K562 (cell line): ENCODE results near the gene PUM1. TPM values are rescaled to one million over a fixed set of nuclear protein-coding genes. Genes with fewer than 3 reads are reported as not detected.

Experiments
- KLF10 ChIP-seq: fragments of 250-450 bp; sonication (Bioruptor Pico); IDR thresholded peaks from 2 replicates; pipeline ENCODE4 v1.6.1; 2021; ENCODE audit warnings: matching md5 sums
- MYNN ChIP-seq, 2 experiments: sonication (generic); formaldehyde crosslinking in 1 of 2; IDR thresholded peaks; 2 replicates each; pipeline versions ENCODE4 v1.5.0 to v1.6.1; 2016 to 2020; ENCODE audit warnings: antibody characterized with exemption in 1 of 2, missing genetic modification reagents in 1 of 2
- PPARD ChIP-seq: fragments of 250-450 bp; sonication (Bioruptor Pico); IDR thresholded peaks from 2 replicates; pipeline ENCODE4 v1.8.0; 2022; ENCODE audit warnings: inconsistent platforms, mild to moderate bottlenecking, moderate library complexity
- RAD21 ChIP-seq, 2 experiments: fragments of 250-450 bp in 1 of 2; fragments of 450-650 bp in 1 of 2; sonication (Bioruptor Pico) in 1 of 2; formaldehyde crosslinking in 1 of 2; IDR thresholded peaks in 1 of 2; conservative IDR thresholded peaks in 1 of 2; 2 replicates each; pipeline versions ENCODE4 v1.4.0 to v1.8.0; 2020 to 2022; ENCODE audit warnings: mild to moderate bottlenecking in 2 of 2, moderate library complexity in 1 of 2
- ZFP36 ChIP-seq: fragments of 150-350 bp; IDR thresholded peaks from 2 replicates; pipeline ENCODE4 v1.6.1; 2018; ENCODE audit warnings: low read length, low read depth; ENCODE audit not compliant: partially characterized antibody
- polyA plus RNA-seq, 8 experiments: library from polyadenylated mRNA; depleted of rRNA in 4 of 8; stranded (reverse) in 5 of 8; unstranded in 3 of 8; fragments of >200 nt; fragmentation: Nextera tagmentation in 2 of 8; fragmentation: Illumina TruSeq in 1 of 8; extraction: Ambion mirVana in 2 of 8; extraction: Trizol in 1 of 8; gene quantifications; 2 replicates each; pipeline versions ENCODE4 v1.2.1 to v1.2.3, GENCODE V29; 2011 to 2014; ENCODE audit warnings: inconsistent platforms in 1 of 8, missing spikeins in 1 of 8
- total RNA-seq, 7 experiments: library from RNA; depleted of rRNA in 6 of 7; stranded (reverse); fragments of >200 nt in 6 of 7; fragmentation: Illumina TruSeq in 2 of 7; extraction: Trizol in 2 of 7; gene quantifications; 2 replicates each; pipeline versions ENCODE4 v1.2.1 to v1.2.3, GENCODE V29; 2011 to 2021; ENCODE audit warnings: low replicate concordance in 1 of 7
- TF ChIP-seq, protein P1 (sequence below), 2 experiments: fragments of 450-650 bp; IDR thresholded peaks; 2 replicates each; pipeline ENCODE4 v1.6.1; 2016
- TF ChIP-seq, protein P2 (sequence below): IDR thresholded peaks from 2 replicates; pipeline ENCODE4 v1.6.1; 2011; ENCODE audit not compliant: insufficient read length; ENCODE audit errors: extremely low read depth
- TF ChIP-seq, protein P3 (sequence below): fragments of 450-650 bp; IDR thresholded peaks from 2 replicates; pipeline ENCODE4 v1.6.1; 2018; ENCODE audit not compliant: partially characterized antibody
- TF ChIP-seq, protein P4 (sequence below), 2 experiments: fragments of 450-650 bp in 1 of 2; sonication (generic) in 1 of 2; formaldehyde crosslinking in 1 of 2; IDR thresholded peaks; 2 replicates each; pipeline versions ENCODE4 v1.7.1 to v1.9.0; 2016 to 2022; ENCODE audit warnings: inconsistent platforms in 1 of 2, mild to moderate bottlenecking in 1 of 2, missing genetic modification reagents in 1 of 2

Gene PUM1
- total and polyA plus RNA-seq, 9 of the 15 experiments (the other 6 are each of a cell fraction or from before 2014, with no cell fraction given), result 37.7 to 104 (median 55.7) TPM

DNA sequence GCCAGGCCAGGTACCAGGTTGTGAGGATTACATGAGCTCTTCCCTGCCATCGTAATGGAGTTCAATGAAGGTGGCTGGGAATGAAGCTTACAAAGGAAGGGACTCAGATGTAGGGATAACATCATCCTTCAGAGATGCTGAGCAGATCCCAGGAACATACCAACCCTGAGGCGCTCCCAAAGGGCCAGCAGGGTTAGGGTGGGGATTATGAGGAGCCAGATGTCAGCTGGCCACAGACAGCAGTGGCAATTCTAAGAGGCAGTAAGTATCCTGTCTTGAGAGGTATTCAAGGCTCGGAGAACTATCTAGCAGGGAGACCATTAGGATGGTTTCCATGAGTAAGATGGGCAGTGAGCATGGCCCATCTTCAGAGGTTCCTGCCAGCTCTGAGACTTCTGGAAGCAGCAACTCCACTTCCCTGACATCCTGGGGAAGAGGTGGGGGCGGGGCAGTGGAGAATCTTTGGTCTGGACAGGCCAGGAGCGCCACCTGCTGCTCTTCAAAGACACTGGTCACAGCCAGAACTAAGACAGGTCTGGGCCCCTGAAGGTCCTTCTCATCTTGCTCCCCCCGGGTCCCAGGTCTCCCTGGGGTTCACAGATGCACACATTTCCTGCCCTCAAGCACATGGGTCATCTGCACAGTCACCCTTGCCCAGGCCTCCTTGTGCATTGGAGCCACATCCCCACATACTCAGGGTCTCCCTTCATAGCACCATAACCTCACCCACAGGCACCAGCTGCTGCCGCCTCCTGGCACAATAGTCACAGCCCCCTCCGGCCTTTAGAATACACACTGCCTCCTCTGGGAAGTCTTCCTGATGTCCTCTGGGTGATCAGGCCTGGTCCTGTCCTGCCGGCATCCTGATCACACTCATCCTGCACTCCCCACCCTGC is 154.2 kb downstream of the PUM1 start (continued):
- TF ChIP-seq, protein P1, sequence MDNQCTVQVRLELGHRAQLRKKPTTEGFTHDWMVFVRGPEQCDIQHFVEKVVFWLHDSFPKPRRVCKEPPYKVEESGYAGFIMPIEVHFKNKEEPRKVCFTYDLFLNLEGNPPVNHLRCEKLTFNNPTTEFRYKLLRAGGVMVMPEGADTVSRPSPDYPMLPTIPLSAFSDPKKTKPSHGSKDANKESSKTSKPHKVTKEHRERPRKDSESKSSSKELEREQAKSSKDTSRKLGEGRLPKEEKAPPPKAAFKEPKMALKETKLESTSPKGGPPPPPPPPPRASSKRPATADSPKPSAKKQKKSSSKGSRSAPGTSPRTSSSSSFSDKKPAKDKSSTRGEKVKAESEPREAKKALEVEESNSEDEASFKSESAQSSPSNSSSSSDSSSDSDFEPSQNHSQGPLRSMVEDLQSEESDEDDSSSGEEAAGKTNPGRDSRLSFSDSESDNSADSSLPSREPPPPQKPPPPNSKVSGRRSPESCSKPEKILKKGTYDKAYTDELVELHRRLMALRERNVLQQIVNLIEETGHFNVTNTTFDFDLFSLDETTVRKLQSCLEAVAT (IDR thresholded peaks at IDR 0.05), result peak in 1 of 2 experiments; percentile 67; a peak in 1 of 4 replicates
- TF ChIP-seq ZFP36, result no peak
- TF ChIP-seq, protein P2, sequence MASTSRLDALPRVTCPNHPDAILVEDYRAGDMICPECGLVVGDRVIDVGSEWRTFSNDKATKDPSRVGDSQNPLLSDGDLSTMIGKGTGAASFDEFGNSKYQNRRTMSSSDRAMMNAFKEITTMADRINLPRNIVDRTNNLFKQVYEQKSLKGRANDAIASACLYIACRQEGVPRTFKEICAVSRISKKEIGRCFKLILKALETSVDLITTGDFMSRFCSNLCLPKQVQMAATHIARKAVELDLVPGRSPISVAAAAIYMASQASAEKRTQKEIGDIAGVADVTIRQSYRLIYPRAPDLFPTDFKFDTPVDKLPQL, result no peak
- TF ChIP-seq, protein P3, sequence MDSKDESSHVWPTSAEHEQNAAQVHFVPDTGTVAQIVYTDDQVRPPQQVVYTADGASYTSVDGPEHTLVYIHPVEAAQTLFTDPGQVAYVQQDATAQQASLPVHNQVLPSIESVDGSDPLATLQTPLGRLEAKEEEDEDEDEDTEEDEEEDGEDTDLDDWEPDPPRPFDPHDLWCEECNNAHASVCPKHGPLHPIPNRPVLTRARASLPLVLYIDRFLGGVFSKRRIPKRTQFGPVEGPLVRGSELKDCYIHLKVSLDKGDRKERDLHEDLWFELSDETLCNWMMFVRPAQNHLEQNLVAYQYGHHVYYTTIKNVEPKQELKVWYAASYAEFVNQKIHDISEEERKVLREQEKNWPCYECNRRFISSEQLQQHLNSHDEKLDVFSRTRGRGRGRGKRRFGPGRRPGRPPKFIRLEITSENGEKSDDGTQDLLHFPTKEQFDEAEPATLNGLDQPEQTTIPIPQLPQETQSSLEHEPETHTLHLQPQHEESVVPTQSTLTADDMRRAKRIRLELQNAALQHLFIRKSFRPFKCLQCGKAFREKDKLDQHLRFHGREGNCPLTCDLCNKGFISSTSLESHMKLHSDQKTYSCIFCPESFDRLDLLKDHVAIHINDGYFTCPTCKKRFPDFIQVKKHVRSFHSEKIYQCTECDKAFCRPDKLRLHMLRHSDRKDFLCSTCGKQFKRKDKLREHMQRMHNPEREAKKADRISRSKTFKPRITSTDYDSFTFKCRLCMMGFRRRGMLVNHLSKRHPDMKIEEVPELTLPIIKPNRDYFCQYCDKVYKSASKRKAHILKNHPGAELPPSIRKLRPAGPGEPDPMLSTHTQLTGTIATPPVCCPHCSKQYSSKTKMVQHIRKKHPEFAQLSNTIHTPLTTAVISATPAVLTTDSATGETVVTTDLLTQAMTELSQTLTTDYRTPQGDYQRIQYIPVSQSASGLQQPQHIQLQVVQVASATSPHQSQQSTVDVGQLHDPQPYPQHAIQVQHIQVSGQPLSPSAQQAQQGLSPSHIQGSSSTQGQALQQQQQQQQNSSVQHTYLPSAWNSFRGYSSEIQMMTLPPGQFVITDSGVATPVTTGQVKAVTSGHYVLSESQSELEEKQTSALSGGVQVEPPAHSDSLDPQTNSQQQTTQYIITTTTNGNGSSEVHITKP, result peak; percentile 12
- TF ChIP-seq PPARD (CRISPR knock-in tag), result no peak
- 0 out of 2 replicates have a peak, but pooled peaks have one; percentile 71 for TF ChIP-seq MYNN (IDR thresholded peaks at IDR 0.05)
- no peak for TF ChIP-seq MYNN (CRISPR knock-in tag; IDR thresholded peaks at IDR 0.05)
- no peak for TF ChIP-seq KLF10
- TF ChIP-seq, protein P4, sequence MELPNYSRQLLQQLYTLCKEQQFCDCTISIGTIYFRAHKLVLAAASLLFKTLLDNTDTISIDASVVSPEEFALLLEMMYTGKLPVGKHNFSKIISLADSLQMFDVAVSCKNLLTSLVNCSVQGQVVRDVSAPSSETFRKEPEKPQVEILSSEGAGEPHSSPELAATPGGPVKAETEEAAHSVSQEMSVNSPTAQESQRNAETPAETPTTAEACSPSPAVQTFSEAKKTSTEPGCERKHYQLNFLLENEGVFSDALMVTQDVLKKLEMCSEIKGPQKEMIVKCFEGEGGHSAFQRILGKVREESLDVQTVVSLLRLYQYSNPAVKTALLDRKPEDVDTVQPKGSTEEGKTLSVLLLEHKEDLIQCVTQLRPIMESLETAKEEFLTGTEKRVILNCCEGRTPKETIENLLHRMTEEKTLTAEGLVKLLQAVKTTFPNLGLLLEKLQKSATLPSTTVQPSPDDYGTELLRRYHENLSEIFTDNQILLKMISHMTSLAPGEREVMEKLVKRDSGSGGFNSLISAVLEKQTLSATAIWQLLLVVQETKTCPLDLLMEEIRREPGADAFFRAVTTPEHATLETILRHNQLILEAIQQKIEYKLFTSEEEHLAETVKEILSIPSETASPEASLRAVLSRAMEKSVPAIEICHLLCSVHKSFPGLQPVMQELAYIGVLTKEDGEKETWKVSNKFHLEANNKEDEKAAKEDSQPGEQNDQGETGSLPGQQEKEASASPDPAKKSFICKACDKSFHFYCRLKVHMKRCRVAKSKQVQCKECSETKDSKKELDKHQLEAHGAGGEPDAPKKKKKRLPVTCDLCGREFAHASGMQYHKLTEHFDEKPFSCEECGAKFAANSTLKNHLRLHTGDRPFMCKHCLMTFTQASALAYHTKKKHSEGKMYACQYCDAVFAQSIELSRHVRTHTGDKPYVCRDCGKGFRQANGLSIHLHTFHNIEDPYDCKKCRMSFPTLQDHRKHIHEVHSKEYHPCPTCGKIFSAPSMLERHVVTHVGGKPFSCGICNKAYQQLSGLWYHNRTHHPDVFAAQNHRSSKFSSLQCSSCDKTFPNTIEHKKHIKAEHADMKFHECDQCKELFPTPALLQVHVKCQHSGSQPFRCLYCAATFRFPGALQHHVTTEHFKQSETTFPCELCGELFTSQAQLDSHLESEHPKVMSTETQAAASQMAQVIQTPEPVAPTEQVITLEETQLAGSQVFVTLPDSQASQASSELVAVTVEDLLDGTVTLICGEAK (IDR thresholded peaks at IDR 0.05), result no peak
- TF ChIP-seq, protein P4 (CRISPR knock-in tag; IDR thresholded peaks at IDR 0.05), result no peak
- TF ChIP-seq RAD21 (CRISPR knock-in tag; conservative IDR thresholded peaks at IDR 0.05 in 1 of 2, IDR thresholded peaks at IDR 0.05 in 1 of 2), result peak; percentile 100
